Dermis blood vessel endothelial cell (primary cell): ENCODE results near the gene SNX30. TPM values are rescaled to one million over a fixed set of nuclear protein-coding genes. Genes with fewer than 3 reads are reported as not detected.

ENCODE experiments used
- DNase-seq: peaks from one replicate; pipeline ENCODE4 v3.0.0; 2010
- total RNA-seq: library from RNA; depleted of rRNA; stranded (reverse); fragments of >200 nt; gene quantifications from 2 replicates; pipeline ENCODE4 v1.2.3, GENCODE V29; 2014

The SNX30 gene
- total RNA-seq, 1 donor from 2014 or later, result 8.5 TPM

GRCh38 chr9:112890106-112891081 lies 139.8 kb downstream of the SNX30 start, which contains the start of gene SLC46A2:
TSS of gene SLC46A2 (minus strand) at chr9:112890876. CDS start at chr9:112890681, 195 bp downstream.
- DNase-seq, result peak; percentile 11

- no peak for DNase-seq
Observed at GRCh38 chr9:112891521-112891920, 141.0 kb downstream of the SNX30 start.

- no peak for DNase-seq
Observed at GRCh38 chr9:112892981-112893380, 142.4 kb downstream of the SNX30 start.

- peak; percentile 63 for DNase-seq
Observed at GRCh38 chr9:112894041-112894440, 143.5 kb downstream of the SNX30 start.

- DNase-seq, result no peak
Observed at GRCh38 chr9:112894699-112895098, 144.1 kb downstream of the SNX30 start.

GRCh38 chr9:112896131-112896530 lies 145.6 kb downstream of the SNX30 start:
- DNase-seq, result no peak

- no peak for DNase-seq
Observed at GRCh38 chr9:112898872-112899311, 148.3 kb downstream of the SNX30 start.

- no peak for DNase-seq
Observed at GRCh38 chr9:112900488-112900887, 149.9 kb downstream of the SNX30 start.

GRCh38 chr9:112900901-112901300 lies 150.3 kb downstream of the SNX30 start:
- no peak for DNase-seq

- no peak for DNase-seq
Observed at GRCh38 chr9:112905084-112905483, 154.5 kb downstream of the SNX30 start.

- DNase-seq, result no peak
Observed at GRCh38 chr9:112911736-112912135, 161.2 kb downstream of the SNX30 start.

- no peak for DNase-seq
Observed at GRCh38 chr9:112912636-112913035, 162.1 kb downstream of the SNX30 start.

GRCh38 chr9:112913326-112913725 lies 162.8 kb downstream of the SNX30 start:
- DNase-seq, result no peak

GRCh38 chr9:112914524-112914923 lies 164.0 kb downstream of the SNX30 start:
- no peak for DNase-seq

- DNase-seq, result no peak
Observed at GRCh38 chr9:112917047-112917986, 166.8 kb downstream of the SNX30 start.

- DNase-seq, result no peak
Observed at GRCh38 chr9:112917987-112918362, 167.4 kb downstream of the SNX30 start.

GRCh38 chr9:112921549-112921948 lies 171.0 kb downstream of the SNX30 start:
- DNase-seq, result peak; percentile 50

Other genes with a start within 250 kb of the SNX30 start
- 25.5 and 26.5 TPM in 2 replicates for gene INIP, start 32.6 kb upstream of the SNX30 start, total RNA-seq
- not detected in 2 replicates for gene SLC46A2, start 140.1 kb downstream of the SNX30 start, total RNA-seq